Upper lobe of left lung (tissue), 6 donors: ENCODE data around the gene PBRM1. TPM values are rescaled to one million over a fixed set of nuclear protein-coding genes. Genes with fewer than 3 reads are reported as not detected.
"Not testable (repeated sequence)": the region's sequence is repeated elsewhere in the genome, so short reads cannot be mapped to it uniquely, and the experiment has no call there.

Experiments
- ATAC-seq, 2 donors: fragments of 200-7000 bp; cut with Tn5 transposase; one replicate each; pipeline ENCODE4 v1.9.1; 2022; ENCODE audit warnings: mild to moderate bottlenecking in 2 of 2, moderate library complexity in 2 of 2; ENCODE audit not compliant: low FRiP score in 2 of 2
- DNase-seq, 2 donors: peaks; one replicate each; pipeline ENCODE4 v3.0.0-alpha.2; 2019 to 2020
- H3K27ac ChIP-seq, 4 donors: fragments of 200-600 bp; sonication (generic); one replicate each; pipeline ENCODE4 v1.5.1; 2016 to 2019
- H3K27me3 ChIP-seq, 4 donors: fragments of 200-600 bp; sonication (generic); one replicate each; pipeline ENCODE4 v1.5.1; 2017 to 2019
- H3K36me3 ChIP-seq, 4 donors: fragments of 200-600 bp; sonication (generic); one replicate each; pipeline ENCODE4 v1.5.1; 2016 to 2019
- H3K4me1 ChIP-seq, 4 donors: fragments of 200-600 bp; sonication (generic); one replicate each; pipeline ENCODE4 v1.5.1; 2018 to 2019
- H3K4me3 ChIP-seq, 4 donors: fragments of 200-600 bp; sonication (generic); one replicate each; pipeline ENCODE4 v1.5.1; 2017 to 2019; ENCODE audit warnings: mild to moderate bottlenecking in 2 of 4, moderate library complexity in 1 of 4
- H3K9me3 ChIP-seq, 4 donors: fragments of 200-600 bp; sonication (generic); one replicate each; pipeline ENCODE4 v1.5.1; 2018 to 2019
- EP300 ChIP-seq, 4 donors: sonication (generic); formaldehyde crosslinking; IDR thresholded peaks; one replicate each; pipeline ENCODE4 v1.5.1; 2017; ENCODE audit warnings: antibody characterized with exemption in 4 of 4, control low read depth in 2 of 4
- POLR2A ChIP-seq, 4 donors: fragments of 450-650 bp; IDR thresholded peaks; one replicate each; pipeline ENCODE4 v1.5.1; 2016 to 2017; ENCODE audit warnings: antibody characterized with exemption in 4 of 4, mild to moderate bottlenecking in 2 of 4
- POLR2AphosphoS5 ChIP-seq, 2 donors: sonication (generic); formaldehyde crosslinking; IDR thresholded peaks; one replicate each; pipeline ENCODE4 v1.5.1; 2017; ENCODE audit warnings: antibody characterized with exemption in 2 of 2
- WGBS, 2 donors: methylation state at CpG; one replicate each; pipeline ENCODE4 v1.1.5; 2017 to 2018; 5-methylcytosine and 5-hydroxymethylcytosine counted together
- total RNA-seq, 6 donors: library from RNA; depleted of rRNA in 4 of 6; stranded (reverse); fragments of >200 nt in 4 of 6; gene quantifications; one replicate each; pipeline versions ENCODE4 v1.1.0 to v1.2.1, GENCODE V29; 2016 to 2021
- TF ChIP-seq, protein P1 (sequence below), 6 experiments: fragments of 450-650 bp in 4 of 6; fragments of 200-600 bp in 2 of 6; sonication (generic) in 2 of 6; IDR thresholded peaks; one replicate each; pipeline ENCODE4 v1.5.1; 2016 to 2019; ENCODE audit warnings: antibody characterized with exemption in 6 of 6
- donor health status: DM: no; HTN: no; CAD: no; lungs with moderate emphysema.
- donor health status: DM: no; HTN: yes; CAD: no; lungs with severe emphysema.

PBRM1 gene
- total RNA-seq: 100 to 1,000 TPM in 1 of 6 donors, 10 to 100 TPM in 5; 60.9 to 151 (median 81.6) TPM

DNA sequence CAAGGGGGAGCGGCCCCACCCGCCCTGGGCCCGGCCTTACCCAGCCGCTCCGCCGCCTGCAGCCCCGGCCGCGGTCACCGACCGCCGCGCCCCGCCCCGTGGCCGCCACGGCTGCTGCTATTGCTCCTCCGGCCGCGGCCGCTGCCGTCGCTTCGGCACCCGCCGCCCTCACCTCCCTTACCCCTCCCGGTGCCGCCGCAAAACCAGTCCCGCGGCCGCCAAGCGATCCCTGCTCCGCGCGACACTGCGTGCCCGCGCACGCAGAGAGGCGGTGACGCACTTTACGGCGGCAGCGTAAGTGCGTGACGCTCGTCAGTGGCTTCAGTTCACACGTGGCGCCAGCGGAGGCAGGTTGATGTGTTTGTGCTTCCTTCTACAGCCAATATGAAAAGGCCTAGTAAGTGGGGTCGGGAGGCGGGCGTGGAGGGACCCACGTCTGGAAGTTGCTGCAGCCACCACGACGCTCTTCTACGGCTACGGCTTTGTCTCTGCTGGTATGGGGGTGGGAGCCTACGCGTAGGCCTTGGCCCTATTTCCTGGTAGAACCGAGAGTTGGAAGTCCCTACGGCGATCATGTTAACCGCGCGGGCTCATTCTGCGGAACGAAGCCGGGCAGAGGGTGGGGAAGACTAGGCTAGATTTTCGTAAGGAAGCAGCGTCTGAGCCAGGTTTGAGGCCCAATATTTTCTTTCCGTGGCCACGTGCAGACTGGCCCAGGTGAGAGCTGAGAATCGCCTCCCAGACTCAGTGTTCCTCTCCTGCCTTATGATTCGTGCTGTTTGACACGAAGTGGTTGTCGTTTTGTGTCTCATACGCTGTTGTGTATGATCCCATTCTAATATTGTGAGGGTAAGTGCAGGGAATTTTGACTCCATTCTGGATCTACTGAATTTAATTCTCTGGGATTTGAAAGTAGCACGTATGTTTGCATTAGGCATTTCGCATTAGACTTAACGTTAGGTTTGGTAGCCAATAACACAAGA, at the start of gene PBRM1, which contains the start of gene GNL3:
Gene PBRM1 (minus strand): TSS at position 205 of the 983 bp plus-strand sequence.
Gene GNL3 (plus strand): TSS at position 324 of the 983 bp plus-strand sequence. CDS start 61 bp downstream, at position 385.
- Histone ChIP-seq H3K27ac (peak within 1 kb of the TSS; percentile 92 to 99 (median 96)), H3K27me3 (no peaks in the 10 kb centered on the region), H3K4me3 (peak within 1 kb of the TSS; percentile 71 to 82 (median 76)), H3K4me1 (peaks cover 36 to 58% (median 42%) of the 10 kb centered on the region in 4 donors), H3K36me3 (peaks cover 27 to 44% (median 39%) of the 10 kb centered on the region in 4 donors), H3K9me3 (no peaks in the 10 kb centered on the region)
- DNase-seq (peak; percentile 95 to 98), ATAC-seq (peak; percentile 97)
- TF ChIP-seq, protein P1, sequence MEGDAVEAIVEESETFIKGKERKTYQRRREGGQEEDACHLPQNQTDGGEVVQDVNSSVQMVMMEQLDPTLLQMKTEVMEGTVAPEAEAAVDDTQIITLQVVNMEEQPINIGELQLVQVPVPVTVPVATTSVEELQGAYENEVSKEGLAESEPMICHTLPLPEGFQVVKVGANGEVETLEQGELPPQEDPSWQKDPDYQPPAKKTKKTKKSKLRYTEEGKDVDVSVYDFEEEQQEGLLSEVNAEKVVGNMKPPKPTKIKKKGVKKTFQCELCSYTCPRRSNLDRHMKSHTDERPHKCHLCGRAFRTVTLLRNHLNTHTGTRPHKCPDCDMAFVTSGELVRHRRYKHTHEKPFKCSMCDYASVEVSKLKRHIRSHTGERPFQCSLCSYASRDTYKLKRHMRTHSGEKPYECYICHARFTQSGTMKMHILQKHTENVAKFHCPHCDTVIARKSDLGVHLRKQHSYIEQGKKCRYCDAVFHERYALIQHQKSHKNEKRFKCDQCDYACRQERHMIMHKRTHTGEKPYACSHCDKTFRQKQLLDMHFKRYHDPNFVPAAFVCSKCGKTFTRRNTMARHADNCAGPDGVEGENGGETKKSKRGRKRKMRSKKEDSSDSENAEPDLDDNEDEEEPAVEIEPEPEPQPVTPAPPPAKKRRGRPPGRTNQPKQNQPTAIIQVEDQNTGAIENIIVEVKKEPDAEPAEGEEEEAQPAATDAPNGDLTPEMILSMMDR (IDR thresholded peaks at IDR 0.05): peak in 2 of 6 experiments; percentile 25 to 30
- TF ChIP-seq POLR2AphosphoS5 (IDR thresholded peaks at IDR 0.05): peak; percentile 89 to 97
- peak in 1 of 4 donors; percentile 50 for TF ChIP-seq EP300 (IDR thresholded peaks at IDR 0.05)
- TF ChIP-seq POLR2A (IDR thresholded peaks at IDR 0.05): peak in 3 of 4 donors; percentile 53 to 93 (median 63)
- 1% methylated on average over 16 to 37 of the region's 82 CpGs for WGBS, 2 donors

DNA sequence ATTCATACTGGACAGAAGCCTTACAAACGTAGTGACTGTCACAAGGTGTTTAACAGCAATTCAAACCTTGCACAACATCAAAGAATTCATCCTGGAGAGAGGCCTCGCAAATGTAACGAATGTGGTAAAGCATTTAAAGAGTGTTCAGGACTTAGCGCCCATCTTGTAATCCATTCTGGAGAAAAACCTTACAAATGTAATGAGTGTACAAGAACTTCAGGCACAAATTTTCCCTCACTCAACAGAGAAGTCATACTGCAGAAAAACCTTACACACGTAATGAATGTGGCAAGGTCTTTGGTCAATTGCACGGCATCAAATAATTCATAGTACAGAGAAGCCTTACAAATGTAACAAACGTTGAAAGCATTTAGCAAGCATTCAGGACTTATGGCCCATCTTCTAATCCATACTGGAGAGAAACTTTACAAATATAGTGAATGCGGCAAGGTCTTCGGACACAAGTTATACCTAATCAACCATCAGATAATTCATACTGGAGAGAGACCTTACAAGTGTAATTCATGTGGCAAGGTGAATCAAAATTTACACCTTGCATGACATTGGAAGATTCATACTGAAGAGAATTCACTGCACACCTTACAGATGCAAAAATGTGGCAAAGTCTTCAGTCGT, 47.7 kb upstream of the PBRM1 start:
- Histone ChIP-seq H3K27me3 (no peaks in the 10 kb centered on the region), H3K4me1 (no peaks in the 10 kb centered on the region), H3K36me3 (peaks cover 10 to 77% (median 40%) of the 10 kb centered on the region in 4 donors), H3K4me3 (no peak overlapping the region), H3K27ac (no peak overlapping the region), H3K9me3 (peaks cover 0 to 8% (median 0%) of the 10 kb centered on the region in 4 donors)
- DNase-seq: no peak
- ATAC-seq: no peak
- no peak for TF ChIP-seq EP300 (IDR thresholded peaks at IDR 0.05)
- no peak for TF ChIP-seq POLR2A (IDR thresholded peaks at IDR 0.05)
- 95 to 98% methylated on average over 10 of the region's 10 CpGs for WGBS, 2 donors

DNA sequence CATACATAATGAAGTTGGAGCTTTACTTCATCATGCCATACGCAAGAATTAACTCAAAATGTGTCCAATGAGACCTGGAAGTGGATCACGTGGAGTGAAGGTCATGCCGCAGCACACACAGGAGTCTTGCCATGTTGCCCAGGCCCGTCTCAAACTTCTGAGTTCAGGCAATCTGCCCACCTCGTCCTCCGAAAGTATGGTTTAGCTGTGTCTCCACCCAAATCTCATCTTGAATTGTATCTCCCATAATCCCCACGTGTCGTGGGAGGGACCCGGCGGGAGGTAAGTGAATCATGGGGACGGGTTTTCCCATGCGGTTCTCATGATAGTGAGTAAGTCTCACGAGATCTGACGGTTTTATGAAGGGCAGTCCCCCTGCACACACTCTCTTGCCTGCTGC, 45.9 kb upstream of the PBRM1 start:
- no peak for ATAC-seq
- H3K27ac ChIP-seq: no peak overlapping the region
- no peaks in the 10 kb centered on the region for H3K27me3 ChIP-seq
- H3K4me3 ChIP-seq: no peak overlapping the region
- no peaks in the 10 kb centered on the region for H3K4me1 ChIP-seq
- TF ChIP-seq POLR2AphosphoS5 (IDR thresholded peaks at IDR 0.05) (no peak), POLR2A (IDR thresholded peaks at IDR 0.05) (no peak), EP300 (IDR thresholded peaks at IDR 0.05) (no peak)
- TF ChIP-seq, protein P1 (IDR thresholded peaks at IDR 0.05): no peak
- no peak for DNase-seq
- WGBS, 2 donors: 94 to 98% methylated on average over 10 to 14 of the region's 14 CpGs
- peaks cover 0 to 8% (median 0%) of the 10 kb centered on the region in 4 donors for H3K9me3 ChIP-seq
- H3K36me3 ChIP-seq: peaks cover 10 to 59% (median 28%) of the 10 kb centered on the region in 4 donors

GRCh38 chr3:52730681-52731080, 45.0 kb upstream of the PBRM1 start:
- peaks cover 5 to 52% (median 26%) of the 10 kb centered on the region in 4 donors for H3K36me3 ChIP-seq
- no peak overlapping the region for H3K4me3 ChIP-seq
- ATAC-seq (no peak), DNase-seq (no peak)
- peaks cover 0 to 8% (median 0%) of the 10 kb centered on the region in 4 donors for H3K9me3 ChIP-seq
- H3K4me1 ChIP-seq: no peaks in the 10 kb centered on the region
- TF ChIP-seq POLR2AphosphoS5 (IDR thresholded peaks at IDR 0.05) (no peak), EP300 (IDR thresholded peaks at IDR 0.05) (no peak), POLR2A (IDR thresholded peaks at IDR 0.05) (no peak)
- TF ChIP-seq, protein P1 (IDR thresholded peaks at IDR 0.05): no peak
- no peaks in the 10 kb centered on the region for H3K27me3 ChIP-seq
- no peak overlapping the region for H3K27ac ChIP-seq

DNA sequence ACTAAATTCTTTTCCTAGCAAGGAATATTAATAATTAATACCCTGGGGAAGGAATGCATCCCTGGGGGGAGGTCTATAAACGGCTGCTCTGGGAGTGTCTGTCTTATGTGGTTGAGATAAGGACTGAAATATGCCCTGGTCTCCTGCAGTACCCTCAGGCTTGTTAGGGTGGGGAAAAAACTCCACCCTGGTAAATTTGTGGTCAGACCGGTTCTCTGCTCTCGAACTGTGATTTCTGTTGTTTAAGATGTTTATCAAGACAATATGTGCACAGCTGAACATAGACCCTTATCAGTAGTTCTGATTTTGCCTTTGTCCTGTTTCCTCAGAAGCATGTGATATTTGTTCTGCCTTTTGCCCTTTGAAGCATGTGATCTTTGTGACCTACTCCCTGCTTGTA, 43.0 kb upstream of the PBRM1 start:
- not testable (repeated sequence) for H3K27ac ChIP-seq, ATAC-seq, H3K4me1 ChIP-seq, DNase-seq, H3K27me3 ChIP-seq, H3K9me3 ChIP-seq, H3K4me3 ChIP-seq
- 68 to 70% methylated on average over 3 of the region's 3 CpGs for WGBS, 2 donors
- peaks cover 5 to 34% (median 16%) of the 10 kb centered on the region in 4 donors for H3K36me3 ChIP-seq
